Thoracic aorta (tissue), 2 donors: Measurements from ENCODE around the gene SETSIP. TPM values are rescaled to one million over a fixed set of nuclear protein-coding genes. Genes with fewer than 3 reads are reported as not detected.

Experiments used
- ATAC-seq: fragments of 150-250 bp; one replicate; pipeline ENCODE4 v1.8.0; 2017; ENCODE audit warnings: low read depth; ENCODE audit not compliant: insufficient number of reproducible peaks, low FRiP score
- DNase-seq: peaks from one replicate; pipeline ENCODE4 v3.0.0-alpha.2; 2020; ENCODE audit warnings: low spot score
- H3K27ac ChIP-seq, 2 donors: fragments of 200-600 bp; sonication (generic); 1 replicate in 1 of 2; 2 replicates in 1 of 2; pipeline ENCODE4 v1.5.1; 2016; ENCODE audit warnings: mild to moderate bottlenecking in 2 of 2, moderate library complexity in 2 of 2
- H3K27me3 ChIP-seq: fragments of 200-600 bp; sonication (generic); replicated peaks from 2 replicates; pipeline ENCODE4 v1.6.0; 2016; ENCODE audit warnings: mild to moderate bottlenecking; ENCODE audit not compliant: insufficient read depth
- H3K36me3 ChIP-seq: fragments of 200-600 bp; sonication (generic); one replicate; pipeline ENCODE4 v1.5.1; 2016
- H3K4me1 ChIP-seq, 2 donors: fragments of 200-600 bp; sonication (generic); 1 replicate in 1 of 2; 2 replicates in 1 of 2; pipeline versions ENCODE4 v1.5.1 to v1.6.0; 2016; ENCODE audit warnings: low read depth in 2 of 2, mild to moderate bottlenecking in 1 of 2; ENCODE audit not compliant: control insufficient read depth in 1 of 2
- H3K4me3 ChIP-seq: fragments of 200-600 bp; sonication (generic); 2 replicates; pipeline ENCODE4 v1.5.1; 2016; ENCODE audit warnings: mild to moderate bottlenecking
- H3K9me3 ChIP-seq: fragments of 200-600 bp; sonication (generic); 2 replicates; pipeline ENCODE4 v1.5.1; 2016
- CTCF ChIP-seq: fragments of 200-600 bp; sonication (generic); IDR thresholded peaks from one replicate; pipeline ENCODE4 v1.5.1; 2019; ENCODE audit warnings: antibody characterized with exemption
- total RNA-seq, 2 donors: library from RNA; depleted of rRNA; stranded (reverse); fragments of >200 nt; gene quantifications; one replicate each; pipeline versions ENCODE4 v1.1.0 to v1.2.3, GENCODE V29; 2016

Gene SETSIP
- total RNA-seq, 2 donors from 2014 or later: not detected

DNA sequence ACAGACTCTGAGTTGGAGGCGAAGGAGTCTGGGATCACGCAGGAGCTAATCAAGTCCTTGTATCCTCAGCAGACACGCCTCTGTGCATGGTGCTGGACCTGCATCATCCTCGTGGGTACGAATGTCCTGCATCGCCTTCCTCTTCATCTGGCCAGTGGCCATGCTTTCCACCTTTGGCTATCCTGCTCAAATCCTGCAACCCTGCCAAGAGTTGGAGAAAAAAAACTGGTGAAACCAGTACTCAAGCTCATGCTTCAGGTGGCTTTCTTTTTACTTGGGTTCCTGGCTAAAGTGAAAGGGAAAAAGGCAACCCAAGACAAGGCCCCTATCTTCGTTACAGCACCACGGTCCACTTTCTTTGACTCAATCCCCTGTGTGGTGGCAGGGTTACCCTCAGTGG is 8.9 kb downstream of the SETSIP start:
- Histone ChIP-seq H3K27ac (no peak overlapping the region), H3K4me3 (no peak overlapping the region), H3K9me3 (no peaks in the 10 kb centered on the region), H3K4me1 (no peaks in the 10 kb centered on the region), H3K36me3 (no peaks in the 10 kb centered on the region), H3K27me3 (no peaks in the 10 kb centered on the region)
- ATAC-seq (no peak), DNase-seq (no peak)
- TF ChIP-seq CTCF: no peak

GRCh38 chr1:92065042-92065441 is 10.2 kb downstream of the SETSIP start:
- no peaks in the 10 kb centered on the region for H3K27me3 ChIP-seq
- no peak for TF ChIP-seq CTCF
- no peak overlapping the region for H3K27ac ChIP-seq
- no peaks in the 10 kb centered on the region for H3K9me3 ChIP-seq
- H3K4me1 ChIP-seq: no peaks in the 10 kb centered on the region
- H3K36me3 ChIP-seq: no peaks in the 10 kb centered on the region
- ATAC-seq (no peak), DNase-seq (no peak)
- H3K4me3 ChIP-seq: no peak overlapping the region

- DNase-seq (no peak), ATAC-seq (no peak)
- Histone ChIP-seq H3K27me3 (no peaks in the 10 kb centered on the region), H3K4me1 (no peaks in the 10 kb centered on the region), H3K9me3 (no peaks in the 10 kb centered on the region), H3K4me3 (no peak overlapping the region), H3K27ac (no peak overlapping the region), H3K36me3 (no peaks in the 10 kb centered on the region)
- TF ChIP-seq CTCF: no peak
These were observed 23.3 kb downstream of the SETSIP start for GRCh38 chr1:92051948-92052347.

DNA sequence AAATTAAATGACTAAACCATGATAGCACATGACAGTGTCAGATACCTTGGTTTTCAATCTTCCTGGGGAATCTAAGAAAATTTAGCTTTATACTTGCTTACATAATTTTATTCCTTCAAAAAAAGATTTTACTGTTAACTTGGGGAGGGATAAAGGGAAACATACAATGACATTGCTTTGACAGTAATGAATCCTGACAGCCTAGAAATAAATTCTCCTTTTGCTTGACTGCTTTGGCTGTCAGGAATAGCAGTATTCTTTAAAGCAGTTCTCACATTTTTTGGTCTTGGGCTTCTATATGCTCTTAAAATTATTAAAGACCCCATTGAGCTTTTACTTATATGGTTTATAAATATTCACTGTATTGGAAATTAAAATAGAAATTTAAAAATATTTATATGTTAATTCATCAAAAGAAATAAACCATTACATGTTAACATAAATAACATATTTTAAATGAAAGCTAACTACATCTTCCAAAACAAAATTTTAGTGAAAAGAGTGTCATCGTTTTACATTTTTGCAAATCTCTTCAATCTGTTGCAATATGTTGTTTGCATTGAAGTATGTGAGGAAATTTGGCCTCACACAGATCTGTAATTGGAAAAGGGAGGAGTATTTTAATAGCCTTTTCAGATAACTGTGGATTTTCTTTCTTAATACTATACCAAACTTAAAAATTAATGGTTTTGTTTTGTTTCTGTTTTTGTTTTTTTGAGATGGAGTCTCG is 29.3 kb downstream of the SETSIP start:
- Histone ChIP-seq H3K4me1 (no peaks in the 10 kb centered on the region), H3K4me3 (no peak overlapping the region), H3K36me3 (no peaks in the 10 kb centered on the region), H3K27me3 (no peaks in the 10 kb centered on the region), H3K9me3 (no peaks in the 10 kb centered on the region), H3K27ac (no peak overlapping the region)
- no peak for DNase-seq
- no peak for TF ChIP-seq CTCF
- ATAC-seq: no peak

GRCh38 chr1:92043621-92044020 is 31.6 kb downstream of the SETSIP start:
- Histone ChIP-seq H3K27ac (no peak overlapping the region), H3K4me1 (no peaks in the 10 kb centered on the region), H3K4me3 (no peak overlapping the region), H3K27me3 (no peaks in the 10 kb centered on the region), H3K9me3 (no peaks in the 10 kb centered on the region), H3K36me3 (no peaks in the 10 kb centered on the region)
- ATAC-seq: no peak
- TF ChIP-seq CTCF: no peak
- no peak for DNase-seq
